Measurements from ENCODE around the gene PRKG2.
"Not testable (repeated sequence)": the region's sequence is repeated elsewhere in the genome, so short reads cannot be mapped to it uniquely, and the experiment has no call there.

Gene PRKG2, protein sequence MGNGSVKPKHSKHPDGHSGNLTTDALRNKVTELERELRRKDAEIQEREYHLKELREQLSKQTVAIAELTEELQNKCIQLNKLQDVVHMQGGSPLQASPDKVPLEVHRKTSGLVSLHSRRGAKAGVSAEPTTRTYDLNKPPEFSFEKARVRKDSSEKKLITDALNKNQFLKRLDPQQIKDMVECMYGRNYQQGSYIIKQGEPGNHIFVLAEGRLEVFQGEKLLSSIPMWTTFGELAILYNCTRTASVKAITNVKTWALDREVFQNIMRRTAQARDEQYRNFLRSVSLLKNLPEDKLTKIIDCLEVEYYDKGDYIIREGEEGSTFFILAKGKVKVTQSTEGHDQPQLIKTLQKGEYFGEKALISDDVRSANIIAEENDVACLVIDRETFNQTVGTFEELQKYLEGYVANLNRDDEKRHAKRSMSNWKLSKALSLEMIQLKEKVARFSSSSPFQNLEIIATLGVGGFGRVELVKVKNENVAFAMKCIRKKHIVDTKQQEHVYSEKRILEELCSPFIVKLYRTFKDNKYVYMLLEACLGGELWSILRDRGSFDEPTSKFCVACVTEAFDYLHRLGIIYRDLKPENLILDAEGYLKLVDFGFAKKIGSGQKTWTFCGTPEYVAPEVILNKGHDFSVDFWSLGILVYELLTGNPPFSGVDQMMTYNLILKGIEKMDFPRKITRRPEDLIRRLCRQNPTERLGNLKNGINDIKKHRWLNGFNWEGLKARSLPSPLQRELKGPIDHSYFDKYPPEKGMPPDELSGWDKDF

DNA sequence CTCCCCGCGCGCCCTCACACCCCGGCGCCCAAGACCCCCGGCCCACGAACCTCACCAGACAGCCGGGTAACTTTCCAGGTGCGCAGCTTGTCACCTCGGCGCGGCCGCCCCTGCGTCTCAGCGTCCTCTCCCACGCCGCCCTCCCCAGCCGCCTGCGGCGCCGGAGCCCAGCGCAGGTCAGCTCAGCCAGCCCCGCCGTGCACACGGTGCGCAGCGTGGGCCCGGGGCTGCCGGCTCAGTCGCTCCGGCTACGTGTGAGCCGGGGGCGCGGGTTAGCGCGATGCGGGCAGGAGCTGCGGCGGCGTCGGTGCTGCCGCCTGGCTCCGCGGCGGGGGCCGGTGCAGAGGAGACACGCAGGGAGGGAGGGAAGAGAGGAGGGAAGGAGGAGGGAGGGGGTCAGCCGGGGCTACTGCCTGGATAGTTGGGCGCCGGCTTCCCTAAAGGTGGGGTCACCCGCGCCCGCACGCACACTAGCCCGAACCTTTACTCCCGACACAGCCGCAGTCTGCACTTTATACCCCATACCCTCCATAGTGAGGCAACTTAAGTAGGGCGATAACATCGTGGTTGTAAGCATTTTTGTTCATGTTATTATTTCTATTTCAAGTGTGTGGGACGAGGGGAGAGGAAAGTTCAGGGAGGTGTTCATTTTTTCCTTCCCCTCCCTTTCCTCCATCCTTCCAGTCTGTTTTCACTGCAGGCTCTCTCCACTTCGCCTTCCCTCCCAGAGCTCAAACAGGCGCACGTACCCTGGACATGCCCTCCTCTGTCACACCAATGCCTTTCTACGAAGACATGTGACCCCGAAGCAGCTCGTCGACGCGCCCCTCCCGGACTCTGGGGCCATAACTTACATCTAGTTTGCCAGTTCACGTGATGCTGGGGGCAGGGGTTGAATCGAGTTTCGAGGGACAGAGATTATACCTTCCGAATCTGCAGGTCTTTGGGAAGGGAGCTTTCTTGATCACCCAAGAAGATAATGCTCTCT lies at the start of gene PRKG2:
Gene PRKG2 (minus strand): TSS at position 342 of the 988 bp plus-strand sequence. CDS start 10,175 bp downstream, outside the sequence.
- no peak for DNase-seq

DNA sequence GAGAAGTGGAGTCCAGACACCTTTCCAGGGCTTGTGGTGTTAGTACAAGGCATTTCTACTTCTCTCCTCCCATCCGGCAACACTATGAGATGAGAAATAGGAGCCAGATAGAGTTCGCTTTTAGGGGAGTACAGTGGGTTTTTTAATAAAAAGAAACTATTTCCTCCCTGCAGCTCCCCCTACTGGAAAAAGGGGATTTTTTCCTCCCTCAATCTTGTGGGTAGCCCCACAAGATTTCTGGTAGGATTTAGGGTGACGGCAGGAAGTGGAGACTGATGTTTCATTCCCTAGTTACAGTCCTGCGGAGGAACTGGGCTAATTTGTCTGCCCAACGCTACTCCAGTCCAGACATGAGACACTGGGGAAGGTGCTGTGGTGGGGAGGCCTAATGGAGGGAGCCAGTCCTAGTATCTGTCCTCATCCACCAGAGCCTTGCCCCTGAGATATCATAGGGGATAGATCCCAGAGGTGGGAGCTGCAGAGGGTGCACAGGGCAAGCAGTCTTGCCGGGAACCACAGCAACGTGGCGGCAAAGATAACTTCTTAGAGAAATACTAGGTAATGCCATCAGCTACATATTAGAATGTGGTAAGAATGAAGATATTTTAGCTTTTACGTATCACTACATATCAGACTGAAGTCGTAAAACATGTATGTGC lies 45.5 kb upstream of the PRKG2 start:
- no peak for DNase-seq

DNA sequence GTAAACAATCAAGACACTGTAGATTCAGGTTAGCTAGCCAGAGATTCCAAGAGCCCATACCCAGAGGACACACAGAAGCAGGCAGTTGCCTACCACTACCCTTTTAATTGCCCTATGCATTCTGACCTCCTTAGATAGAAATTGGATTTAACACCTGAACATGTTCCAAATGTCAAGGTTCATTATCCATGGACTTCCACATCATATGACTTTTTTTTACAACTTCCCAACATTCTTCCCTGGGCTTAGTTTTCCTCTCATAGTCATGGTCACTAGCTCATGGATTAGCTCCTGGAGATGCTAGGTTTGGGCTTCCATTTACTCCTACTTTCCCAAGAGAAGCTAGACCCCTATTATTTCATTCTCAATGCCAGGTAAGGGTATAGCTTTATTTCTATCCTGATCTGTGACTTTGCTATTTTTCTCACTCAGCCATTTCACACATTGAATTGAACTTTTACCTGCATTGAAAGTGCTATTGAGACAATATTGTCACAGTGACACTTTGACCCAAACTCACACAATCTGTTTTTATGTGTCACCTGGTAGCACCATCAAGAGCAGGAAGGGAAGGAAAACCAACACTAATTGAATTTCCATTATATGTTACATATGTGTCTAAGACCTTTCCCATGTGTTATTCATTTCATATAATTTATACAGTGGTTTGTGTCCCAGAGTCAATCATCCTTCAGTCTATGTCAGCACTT lies 44.0 kb upstream of the PRKG2 start:
- no peak for DNase-seq

DNA sequence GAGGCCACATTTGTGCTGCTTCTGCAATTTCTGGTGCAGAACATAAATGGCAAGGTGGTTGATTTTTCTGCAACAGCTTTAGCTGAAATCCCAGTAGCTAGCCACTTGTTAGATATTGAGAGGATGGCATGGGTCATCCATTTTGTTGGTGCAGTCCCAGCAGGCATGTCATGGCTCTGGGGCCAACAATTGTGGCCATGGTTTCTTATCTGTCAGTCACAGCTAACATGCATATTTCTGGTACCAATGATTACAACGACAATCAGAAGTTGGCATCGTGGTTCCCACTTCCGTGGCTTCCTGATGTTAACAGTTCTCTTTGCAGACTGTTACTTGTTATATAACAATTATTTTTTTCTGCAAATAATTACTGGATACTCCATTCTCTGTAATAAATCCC lies 42.8 kb upstream of the PRKG2 start:
- DNase-seq, result peak; percentile 65

DNA sequence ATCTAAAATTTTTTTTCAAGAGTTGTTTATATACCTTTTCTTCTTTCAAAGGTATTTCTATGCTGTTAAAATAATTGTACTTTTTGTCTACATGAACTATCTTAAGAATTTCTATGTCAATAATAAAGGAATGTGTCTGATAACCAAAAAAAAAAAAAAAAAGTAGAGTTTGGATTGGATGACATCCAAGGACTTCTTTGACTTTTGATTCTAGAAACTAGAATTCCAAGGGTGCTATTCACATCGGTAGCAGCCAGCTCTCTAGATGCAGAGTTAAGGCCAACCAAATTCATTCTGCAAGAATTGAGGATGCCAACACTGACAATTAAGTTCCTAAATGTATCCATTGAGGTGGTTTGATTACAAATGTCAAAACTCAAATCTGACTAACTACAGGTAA lies 42.0 kb upstream of the PRKG2 start:
- DNase-seq, result no peak

DNA sequence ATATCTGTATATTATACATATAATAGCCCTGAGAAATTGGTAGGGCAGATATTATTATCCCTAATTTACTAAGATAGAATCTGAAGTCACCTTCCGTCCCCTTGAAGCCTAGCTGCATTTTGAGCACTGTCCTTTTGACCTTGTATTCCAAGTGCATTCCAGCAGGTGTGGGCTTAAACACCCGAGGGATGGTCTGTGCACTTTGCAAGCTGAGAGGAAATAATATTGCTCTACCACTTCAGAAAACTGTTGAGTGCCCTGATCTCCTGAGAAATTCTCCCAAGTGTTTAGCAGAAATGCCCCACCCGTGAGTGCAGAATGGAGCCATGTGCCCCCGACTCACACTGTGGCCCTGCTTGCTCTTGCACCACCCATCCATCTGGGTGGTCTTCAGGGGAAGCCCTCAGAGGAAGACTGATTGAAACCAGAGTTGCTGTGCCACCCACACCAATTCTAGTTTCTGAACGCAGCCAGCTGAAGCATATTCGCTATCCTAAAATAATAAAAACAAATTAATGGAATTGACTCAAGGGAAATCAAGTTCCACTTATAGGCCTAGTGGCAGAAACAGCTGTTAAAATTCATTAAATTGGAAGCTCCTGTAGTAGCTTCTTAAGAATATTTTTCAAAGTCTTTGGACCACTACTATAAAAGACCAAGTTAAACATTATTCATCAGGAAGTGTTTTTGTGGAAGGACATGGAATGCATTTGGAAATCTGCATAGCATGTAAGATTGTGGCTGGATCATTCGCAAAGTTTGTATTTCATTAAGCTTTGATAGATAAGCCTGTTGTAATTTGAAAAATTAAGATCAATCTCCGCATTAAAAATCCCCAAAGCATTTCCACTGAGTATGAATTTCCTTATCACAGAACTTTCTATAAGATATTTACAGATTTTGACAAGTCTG lies 41.3 kb upstream of the PRKG2 start:
- no peak for DNase-seq

DNA sequence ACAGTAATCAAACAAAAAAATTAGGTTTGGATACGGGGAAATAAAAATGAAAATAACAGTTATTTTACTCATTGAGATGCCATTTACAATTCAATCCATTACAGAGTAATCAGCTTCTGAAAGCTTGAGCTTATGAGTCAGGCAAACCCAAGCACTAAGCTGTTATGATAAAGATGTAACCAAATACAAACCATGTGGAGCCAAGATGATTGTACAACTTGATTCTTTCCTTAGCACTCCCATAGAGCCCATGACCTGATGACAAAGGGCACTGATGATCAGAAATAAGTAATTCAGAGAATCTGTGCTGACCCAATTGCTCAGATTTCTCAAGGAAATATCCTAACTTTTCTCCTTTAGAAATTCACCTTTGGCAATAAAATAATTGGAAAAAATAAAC lies 40.5 kb upstream of the PRKG2 start:
- no peak for DNase-seq

DNA sequence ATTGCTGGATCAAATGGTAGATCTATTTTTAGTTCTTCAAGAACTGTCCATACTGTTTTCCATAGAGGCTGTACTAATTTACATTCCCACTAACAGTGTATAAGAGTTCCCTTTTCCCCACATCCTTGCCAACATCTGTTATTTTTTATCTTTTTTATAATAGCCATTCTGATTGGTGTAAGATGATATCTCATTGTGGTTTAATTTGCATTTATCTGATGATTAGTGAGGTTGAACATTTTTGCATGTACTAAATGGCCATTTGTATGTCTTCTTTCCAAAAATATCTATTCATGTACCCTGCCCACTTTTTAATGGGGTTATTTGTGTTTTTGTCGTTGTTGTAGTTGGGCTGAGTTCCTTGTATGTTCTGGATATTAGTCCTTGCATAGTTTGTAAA lies 35.4 kb upstream of the PRKG2 start:
- DNase-seq, result no peak

DNA sequence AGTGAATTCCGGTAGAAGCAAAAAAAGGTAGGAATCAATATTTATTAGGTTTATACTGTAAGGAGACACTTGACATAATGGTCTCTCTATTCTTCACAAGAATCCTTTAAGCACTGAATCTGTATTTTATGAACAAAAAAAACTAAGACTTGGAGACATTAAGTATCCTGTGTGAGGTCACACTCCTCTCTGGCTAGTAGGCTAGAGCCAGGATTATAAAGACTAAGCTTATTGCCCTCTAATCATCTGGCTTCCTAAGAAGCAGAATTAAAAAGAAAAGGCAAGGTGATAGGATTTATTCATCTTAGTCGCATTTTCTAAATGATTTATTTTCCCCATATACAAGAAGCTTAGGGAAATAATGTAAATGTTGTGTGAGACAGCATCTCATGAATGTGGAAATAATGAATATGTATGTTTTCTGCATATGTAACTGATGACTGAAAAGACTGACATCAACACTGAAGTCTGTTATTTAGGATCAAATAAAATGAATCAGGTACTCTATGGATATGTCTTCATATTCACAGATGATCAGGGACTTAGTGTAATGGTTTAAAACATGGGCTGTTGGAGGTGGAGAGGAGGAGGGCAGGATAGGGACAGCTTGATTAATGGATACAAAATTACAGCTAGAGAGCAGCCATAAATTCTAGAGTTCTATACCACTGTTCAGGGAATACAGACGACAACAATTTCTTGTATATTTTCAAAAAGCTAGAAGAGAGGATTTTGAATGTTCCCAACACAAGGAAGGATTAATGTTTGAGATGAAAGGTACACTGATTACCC lies 30.4 kb upstream of the PRKG2 start:
- DNase-seq, result no peak

DNA sequence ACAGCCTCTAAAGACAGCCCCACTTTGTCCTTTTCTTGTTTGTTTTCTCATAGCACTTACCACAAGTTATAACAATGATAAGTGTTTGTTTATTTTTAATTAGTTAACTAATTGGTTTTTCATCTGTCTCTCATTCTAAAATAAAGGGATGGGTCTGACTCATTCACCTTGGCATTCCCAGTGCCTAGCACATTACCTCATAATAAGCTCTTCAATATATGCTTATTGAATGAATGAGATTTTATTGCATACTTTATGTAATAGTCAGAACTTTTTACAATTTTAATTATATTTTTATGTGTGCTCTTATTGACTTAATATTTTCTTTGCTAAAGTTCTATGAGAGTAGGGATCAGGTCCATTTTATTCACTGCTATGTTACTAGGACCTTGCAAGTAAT lies 22.8 kb upstream of the PRKG2 start:
- no peak for DNase-seq

DNA sequence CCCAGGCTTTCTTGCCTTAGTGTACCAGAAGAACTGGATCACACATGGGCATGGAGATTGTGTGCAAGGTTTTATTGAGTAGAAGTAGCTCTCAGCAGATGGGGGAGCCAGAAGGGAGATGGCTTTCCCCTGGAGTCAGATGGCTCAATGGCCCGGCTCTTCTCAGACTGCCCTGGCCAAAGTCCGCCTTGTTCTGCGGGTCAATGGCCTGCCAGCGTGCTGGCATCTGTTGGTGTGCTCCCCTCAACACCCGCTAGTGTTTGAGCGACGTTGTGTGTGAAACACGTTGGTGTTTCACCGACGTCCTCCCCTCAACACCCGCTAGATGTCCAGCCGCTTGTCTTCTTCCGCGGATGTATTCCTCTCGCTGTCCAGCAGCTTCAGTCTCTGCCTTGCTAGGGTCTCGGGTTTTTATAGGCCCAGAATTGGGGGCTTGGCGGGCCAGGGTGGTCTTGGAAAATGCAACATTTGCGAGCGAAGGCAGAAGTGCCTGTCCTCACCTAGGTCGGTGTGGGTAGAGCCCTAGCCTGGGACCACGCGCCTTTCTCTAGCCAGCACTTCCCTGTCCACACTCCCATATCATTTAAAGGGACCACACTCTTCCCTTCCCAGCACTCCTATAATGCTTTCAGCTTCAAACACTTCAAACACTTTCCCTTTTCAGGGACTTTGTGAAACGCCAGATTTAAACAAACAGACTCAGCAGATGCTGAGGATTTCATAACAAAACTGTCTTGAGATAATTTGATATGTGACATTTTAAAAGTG lies 21.1 kb upstream of the PRKG2 start:
- no peak for DNase-seq

DNA sequence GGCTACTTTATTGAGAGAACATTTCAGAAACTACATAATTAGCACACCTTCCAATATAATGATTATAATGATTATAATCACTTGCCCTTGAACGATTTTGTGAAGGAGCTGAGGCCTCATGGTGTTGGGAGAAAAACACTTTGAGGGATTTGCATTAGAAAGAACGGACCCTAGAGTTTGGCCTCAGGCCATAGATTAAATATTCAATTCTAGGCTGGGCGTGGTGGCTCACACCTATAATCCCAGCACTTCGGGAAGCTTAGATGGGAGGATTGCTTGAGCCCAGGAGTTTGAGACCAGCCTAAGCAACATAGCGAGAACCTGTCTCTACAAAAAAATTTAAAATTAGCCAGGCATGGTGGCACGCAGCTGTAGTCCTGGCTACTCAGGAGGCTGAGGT lies 12.9 kb upstream of the PRKG2 start:
- DNase-seq, result no peak

DNA sequence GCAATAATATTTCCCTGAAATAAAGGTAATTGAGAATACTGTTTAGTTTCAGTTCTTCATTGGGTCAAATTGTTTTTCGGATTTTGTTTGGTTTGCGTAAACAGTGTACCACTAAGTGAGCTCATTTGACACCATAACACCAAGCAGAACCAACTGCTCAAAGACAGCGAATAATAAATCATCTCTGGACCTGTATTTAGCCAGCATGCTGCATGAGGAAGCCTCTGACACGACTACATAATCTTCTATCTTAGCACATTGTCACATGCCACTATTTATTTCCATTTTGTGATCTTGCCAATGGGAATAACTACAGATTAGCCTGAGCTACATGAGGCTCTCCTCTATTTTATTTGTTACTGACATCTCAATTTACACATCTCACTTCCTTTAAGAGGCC lies 12.1 kb upstream of the PRKG2 start:
- DNase-seq, result no peak

DNA sequence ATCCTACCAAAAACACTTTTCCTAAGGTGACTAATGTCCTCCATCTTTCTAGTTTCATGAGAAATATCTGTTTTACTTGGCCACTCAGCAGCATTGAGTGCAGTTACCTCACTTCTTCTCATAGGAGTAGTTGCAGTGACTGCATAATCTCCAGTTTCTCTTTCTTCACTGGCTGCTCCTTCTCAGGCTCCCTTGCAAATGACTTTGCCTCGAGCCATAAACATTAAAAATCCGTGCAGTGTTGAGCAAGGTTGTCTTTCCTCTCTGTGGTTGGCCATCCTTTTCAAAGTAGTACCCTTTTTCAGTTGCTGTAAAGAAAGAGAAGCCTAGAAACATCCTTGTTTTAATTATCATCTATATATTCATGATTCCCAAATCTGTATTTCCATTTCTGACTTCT lies 10.2 kb upstream of the PRKG2 start:
- DNase-seq, result no peak

DNA sequence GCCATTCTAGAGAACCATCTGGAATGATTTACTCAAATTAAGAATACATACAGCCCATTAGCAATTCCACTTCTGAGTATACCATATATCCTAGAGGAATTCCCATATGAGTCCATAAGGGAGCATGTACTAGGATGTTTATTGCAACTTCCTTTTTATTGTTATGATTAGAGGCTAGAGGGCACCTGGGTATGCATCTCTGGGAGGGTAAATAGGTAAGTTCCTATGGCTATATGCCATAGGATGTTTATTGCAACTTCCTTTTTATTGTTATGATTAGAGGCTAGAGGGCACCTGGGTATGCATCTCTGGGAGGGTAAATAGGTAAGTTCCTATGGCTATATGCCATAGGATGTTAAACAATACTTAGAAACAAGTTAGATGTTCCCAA lies 7.1 kb upstream of the PRKG2 start:
- not testable (repeated sequence) for DNase-seq

DNA sequence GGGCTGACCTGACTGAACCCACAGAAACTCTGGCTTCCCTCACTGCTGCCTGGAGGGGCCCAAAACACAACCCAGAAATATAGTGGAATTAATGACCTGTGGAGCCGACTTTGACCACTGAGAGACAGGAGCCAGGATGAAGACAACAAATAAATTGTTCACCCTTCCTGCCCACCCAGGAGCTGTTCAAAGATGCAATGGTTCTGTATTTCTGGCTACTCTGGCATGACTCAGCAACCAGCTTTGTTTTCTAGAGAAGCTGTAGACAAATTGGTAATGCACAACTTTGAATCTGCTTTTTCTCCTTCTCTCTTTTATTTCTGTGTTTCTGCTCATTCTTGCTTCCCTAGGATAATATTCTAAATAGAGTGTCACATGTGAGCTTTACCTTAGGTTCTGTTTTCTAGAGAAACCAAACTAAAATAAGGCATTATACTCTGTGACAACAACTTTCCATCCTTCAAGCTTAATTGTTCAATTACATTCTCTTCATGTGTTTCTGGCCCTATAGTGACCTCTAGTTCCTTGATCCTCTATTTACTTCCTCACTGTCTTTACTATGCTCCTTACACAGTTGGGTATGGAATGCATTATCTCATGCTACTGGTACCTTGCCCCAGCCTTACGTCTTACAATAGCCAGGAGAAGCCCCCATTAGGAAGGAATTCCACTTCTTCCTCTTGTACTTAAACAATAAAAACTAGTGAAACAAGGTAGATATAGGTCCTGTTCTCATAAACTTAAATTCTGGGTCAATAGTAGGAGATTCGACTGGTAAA lies 6.5 kb upstream of the PRKG2 start:
- no peak for DNase-seq

DNA sequence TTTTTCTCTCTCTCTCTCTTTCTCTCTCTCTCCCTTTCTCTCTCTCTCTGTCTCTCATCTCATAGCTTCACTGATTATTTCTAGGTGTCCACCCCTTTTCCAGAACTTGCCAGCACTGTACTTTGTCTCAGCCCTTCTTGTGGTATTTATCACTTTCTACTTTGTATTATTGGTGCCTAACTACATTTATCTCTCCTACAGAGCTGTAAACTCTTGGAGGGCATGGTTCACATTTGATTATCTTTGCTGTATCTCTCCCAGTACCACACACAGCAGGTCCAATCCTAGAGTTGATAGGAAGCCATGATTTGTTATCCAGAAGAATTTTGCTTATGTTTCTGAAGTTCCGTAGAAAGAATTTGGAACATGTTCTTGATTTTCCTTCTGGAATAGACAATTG lies 5.2 kb upstream of the PRKG2 start:
- no peak for DNase-seq

DNA sequence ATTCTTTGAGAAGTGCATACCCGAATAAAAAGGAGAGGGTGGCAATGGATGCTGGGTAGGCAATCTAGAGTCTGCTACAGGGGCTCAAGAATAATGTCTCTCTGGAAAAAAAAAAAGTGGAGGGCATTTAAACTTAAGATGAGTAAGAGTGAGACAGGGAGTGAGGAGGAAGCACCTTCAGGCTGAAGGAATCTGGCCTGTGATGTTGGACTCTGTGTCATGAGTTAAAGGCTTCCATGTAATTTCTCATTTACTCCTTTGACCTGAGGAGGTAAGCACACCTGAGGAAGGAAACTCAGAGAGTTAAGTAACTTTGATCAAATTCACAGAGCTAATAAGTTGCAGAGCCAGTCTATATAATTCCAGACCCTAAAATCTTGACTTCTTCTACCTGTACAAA lies 3.2 kb upstream of the PRKG2 start:
- no peak for DNase-seq

Data from KG1 (cell line).